ENCODE results near the gene NXPH4.

NXPH4 gene

GRCh38 chr12:57214398-57214781, 2.2 kb upstream of the NXPH4 start:
- peaks cover 10% of the 10 kb centered on the region for H3K27me3 ChIP-seq (ENCODE audit: control insufficient read depth, insufficient read depth, low read length)

GRCh38 chr12:57215065-57215464, 1.5 kb upstream of the NXPH4 start:
- no peaks in the 10 kb centered on the region for H3K9me3 ChIP-seq (replicated peaks; ENCODE audit: low read length)
- H3K4me2 ChIP-seq (ENCODE audit: low read length), result no peak overlapping the region
- H3K9ac ChIP-seq (ENCODE audit: low read depth, low read length), result no peak overlapping the region
- H3K27me3 ChIP-seq (ENCODE audit: control insufficient read depth, insufficient read depth, low read length), result peaks cover 16% of the 10 kb centered on the region
- H3K4me3 ChIP-seq (ENCODE audit: low read length), result no peak overlapping the region
- H3K36me3 ChIP-seq (ENCODE audit: insufficient read depth, low read length), result peaks cover 35% of the 10 kb centered on the region
- H3K4me1 ChIP-seq (ENCODE audit: control insufficient read depth, insufficient read depth, low read length), result peaks cover 36% of the 10 kb centered on the region

More at GRCh38 chr12:57214398-57214781, 2.2 kb upstream of the NXPH4 start:
- Histone ChIP-seq H3K36me3 (ENCODE audit: insufficient read depth, low read length) (peaks cover 42% of the 10 kb centered on the region), H3K9me3 (replicated peaks; ENCODE audit: low read length) (no peaks in the 10 kb centered on the region), H3K4me3 (ENCODE audit: low read length) (no peak overlapping the region), H3K4me2 (ENCODE audit: low read length) (no peak overlapping the region), H3K9ac (ENCODE audit: low read depth, low read length) (no peak overlapping the region), H3K4me1 (ENCODE audit: control insufficient read depth, insufficient read depth, low read length) (peaks cover 36% of the 10 kb centered on the region)

GRCh38 chr12:57215668-57216013, 953 bp upstream of the NXPH4 start:
- H3K9ac ChIP-seq (ENCODE audit: low read depth, low read length), result no peak overlapping the region
- H3K4me2 ChIP-seq (ENCODE audit: low read length), result peak overlapping the region; percentile 88
- H3K27me3 ChIP-seq (ENCODE audit: control insufficient read depth, insufficient read depth, low read length), result peaks cover 18% of the 10 kb centered on the region
- H3K4me3 ChIP-seq (ENCODE audit: low read length), result no peak overlapping the region
- peaks cover 29% of the 10 kb centered on the region for H3K36me3 ChIP-seq (ENCODE audit: insufficient read depth, low read length)
- peaks cover 36% of the 10 kb centered on the region for H3K4me1 ChIP-seq (ENCODE audit: control insufficient read depth, insufficient read depth, low read length)
- H3K9me3 ChIP-seq (replicated peaks; ENCODE audit: low read length), result no peaks in the 10 kb centered on the region

- no peaks in the 10 kb centered on the region for H3K9me3 ChIP-seq (replicated peaks; ENCODE audit: low read length)
- H3K4me3 ChIP-seq (ENCODE audit: low read length), result peak overlapping the region; percentile 64
- no peak overlapping the region for H3K9ac ChIP-seq (ENCODE audit: low read depth, low read length)
- peak overlapping the region; percentile 88 for H3K4me2 ChIP-seq (ENCODE audit: low read length)
- H3K27me3 ChIP-seq (ENCODE audit: control insufficient read depth, insufficient read depth, low read length), result peaks cover 30% of the 10 kb centered on the region
- peaks cover 14% of the 10 kb centered on the region for H3K36me3 ChIP-seq (ENCODE audit: insufficient read depth, low read length)
- peaks cover 30% of the 10 kb centered on the region for H3K4me1 ChIP-seq (ENCODE audit: control insufficient read depth, insufficient read depth, low read length)
These were observed 606 bp downstream of the NXPH4 start for GRCh38 chr12:57216921-57217879.

DNA sequence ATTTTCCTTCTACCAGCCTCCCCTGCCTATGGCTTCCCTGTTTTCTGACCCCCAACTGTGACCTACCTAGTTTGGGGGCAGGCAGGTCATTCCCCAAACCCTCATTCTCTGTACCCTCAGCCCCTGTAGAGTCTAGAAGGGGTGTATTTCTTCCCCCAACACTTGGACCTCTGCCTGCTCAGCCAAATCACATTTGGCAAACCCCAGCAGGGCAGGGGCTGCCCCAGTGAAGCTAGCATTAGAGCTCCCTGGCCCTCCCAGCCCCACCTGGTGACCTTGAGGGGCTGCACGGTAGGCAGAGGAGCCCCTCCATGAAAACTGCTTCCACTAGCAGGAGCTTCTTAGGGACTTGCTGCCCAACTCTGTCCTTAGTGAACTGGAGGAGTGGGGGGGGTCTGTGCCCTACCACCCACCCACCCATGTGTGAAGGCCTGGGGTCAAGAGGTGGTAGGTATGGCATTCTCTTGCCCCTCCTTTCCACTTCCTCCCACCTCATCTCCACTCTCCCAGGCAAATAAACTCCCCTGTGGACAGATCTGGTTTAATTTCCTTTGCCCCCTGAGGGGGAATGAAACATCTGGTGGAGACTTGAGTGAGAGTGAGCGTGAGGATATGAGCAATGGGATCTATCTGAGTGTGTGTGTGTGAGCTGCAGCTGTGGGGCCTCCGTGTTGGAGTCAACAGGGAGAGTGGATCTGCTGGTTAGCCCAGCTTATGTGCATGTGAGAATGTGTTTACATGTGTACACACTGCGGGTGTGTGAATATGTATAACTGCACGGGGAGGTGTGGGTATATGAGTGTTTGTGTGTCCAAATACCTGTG, 1.6 kb downstream of the NXPH4 start:
- Histone ChIP-seq H3K36me3 (ENCODE audit: insufficient read depth, low read length) (peaks cover 10% of the 10 kb centered on the region), H3K27me3 (ENCODE audit: control insufficient read depth, insufficient read depth, low read length) (peaks cover 30% of the 10 kb centered on the region), H3K4me1 (ENCODE audit: control insufficient read depth, insufficient read depth, low read length) (peaks cover 24% of the 10 kb centered on the region), H3K4me2 (ENCODE audit: low read length) (no peak overlapping the region), H3K4me3 (ENCODE audit: low read length) (no peak overlapping the region), H3K9me3 (replicated peaks; ENCODE audit: low read length) (no peaks in the 10 kb centered on the region), H3K9ac (ENCODE audit: low read depth, low read length) (no peak overlapping the region)

DNA sequence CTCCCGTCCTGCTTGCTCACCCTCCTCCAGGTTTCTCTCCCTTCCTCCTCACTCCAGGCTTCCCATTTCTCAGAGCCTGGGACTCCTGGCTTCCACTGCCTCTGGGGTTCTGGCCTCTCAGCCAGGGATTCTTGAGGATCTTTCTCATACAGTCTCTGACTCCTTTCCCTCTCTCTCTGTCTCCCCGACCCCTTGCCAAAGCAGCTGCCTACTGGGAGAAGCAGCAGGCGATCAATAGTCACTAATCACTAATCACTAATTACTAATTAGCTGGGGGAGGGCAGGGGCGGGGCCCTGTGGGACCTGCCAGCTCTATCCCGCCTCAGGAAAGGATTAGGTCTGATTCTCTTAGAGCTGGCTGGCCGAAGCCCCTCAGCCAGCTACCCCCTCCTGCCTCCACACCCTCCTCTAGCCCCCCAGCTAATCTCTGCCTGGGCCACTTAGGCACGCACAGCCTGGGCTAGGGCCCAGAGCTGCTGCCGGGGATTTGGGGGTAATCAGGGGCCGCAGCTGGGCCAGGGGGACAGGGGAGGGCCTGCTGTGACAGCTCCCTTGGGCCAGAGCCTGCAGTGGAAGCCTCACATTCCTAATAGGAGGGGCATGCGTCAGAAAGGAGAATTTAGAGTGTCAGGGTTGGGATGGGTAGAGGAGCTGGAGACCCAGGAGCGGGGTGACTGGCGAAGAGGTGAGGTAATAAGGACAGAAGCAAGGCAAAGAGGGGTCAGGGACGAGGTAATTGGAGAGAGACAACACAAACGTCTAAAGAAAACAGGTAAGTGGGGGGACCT, 2.8 kb downstream of the NXPH4 start:
- peaks cover 30% of the 10 kb centered on the region for H3K27me3 ChIP-seq (ENCODE audit: control insufficient read depth, insufficient read depth, low read length)

GRCh38 chr12:57219993-57220754, 3.6 kb downstream of the NXPH4 start:
- Histone ChIP-seq H3K4me3 (ENCODE audit: low read length) (no peak overlapping the region), H3K9me3 (replicated peaks; ENCODE audit: low read length) (no peaks in the 10 kb centered on the region), H3K36me3 (ENCODE audit: insufficient read depth, low read length) (no peaks in the 10 kb centered on the region), H3K27me3 (ENCODE audit: control insufficient read depth, insufficient read depth, low read length) (peaks cover 30% of the 10 kb centered on the region), H3K4me2 (ENCODE audit: low read length) (no peak overlapping the region), H3K9ac (ENCODE audit: low read depth, low read length) (no peak overlapping the region), H3K4me1 (ENCODE audit: control insufficient read depth, insufficient read depth, low read length) (peaks cover 19% of the 10 kb centered on the region)

More for the DNA sequence above, 2.8 kb downstream of the NXPH4 start:
- Histone ChIP-seq H3K36me3 (ENCODE audit: insufficient read depth, low read length) (no peaks in the 10 kb centered on the region), H3K9ac (ENCODE audit: low read depth, low read length) (no peak overlapping the region), H3K4me3 (ENCODE audit: low read length) (no peak overlapping the region), H3K4me1 (ENCODE audit: control insufficient read depth, insufficient read depth, low read length) (peaks cover 19% of the 10 kb centered on the region), H3K9me3 (replicated peaks; ENCODE audit: low read length) (no peaks in the 10 kb centered on the region), H3K4me2 (ENCODE audit: low read length) (no peak overlapping the region)

GRCh38 chr12:57220770-57221168, 4.2 kb downstream of the NXPH4 start:
- Histone ChIP-seq H3K9ac (ENCODE audit: low read depth, low read length) (no peak overlapping the region), H3K4me1 (ENCODE audit: control insufficient read depth, insufficient read depth, low read length) (peaks cover 13% of the 10 kb centered on the region), H3K4me2 (ENCODE audit: low read length) (no peak overlapping the region), H3K27me3 (ENCODE audit: control insufficient read depth, insufficient read depth, low read length) (peaks cover 30% of the 10 kb centered on the region), H3K9me3 (replicated peaks; ENCODE audit: low read length) (no peaks in the 10 kb centered on the region), H3K36me3 (ENCODE audit: insufficient read depth, low read length) (no peaks in the 10 kb centered on the region), H3K4me3 (ENCODE audit: low read length) (no peak overlapping the region)

- peaks cover 7% of the 10 kb centered on the region for H3K4me1 ChIP-seq (ENCODE audit: control insufficient read depth, insufficient read depth, low read length)
- no peaks in the 10 kb centered on the region for H3K36me3 ChIP-seq (ENCODE audit: insufficient read depth, low read length)
- no peak overlapping the region for H3K4me2 ChIP-seq (ENCODE audit: low read length)
- H3K9ac ChIP-seq (ENCODE audit: low read depth, low read length), result no peak overlapping the region
- no peak overlapping the region for H3K4me3 ChIP-seq (ENCODE audit: low read length)
- H3K9me3 ChIP-seq (replicated peaks; ENCODE audit: low read length), result no peaks in the 10 kb centered on the region
- H3K27me3 ChIP-seq (ENCODE audit: control insufficient read depth, insufficient read depth, low read length), result peaks cover 30% of the 10 kb centered on the region
These were observed 4.7 kb downstream of the NXPH4 start for GRCh38 chr12:57221169-57221917.
